Ishikawa (cell line): ENCODE data around the gene NRG2.

Experiments
- CEBPB ChIP-seq: IDR thresholded peaks from 2 replicates; pipeline ENCODE4 v1.6.1; 2012
- EGR1 ChIP-seq: IDR thresholded peaks from 2 replicates; pipeline ENCODE4 v1.6.1; 2012
- MAX ChIP-seq: IDR thresholded peaks from 2 replicates; pipeline ENCODE4 v1.6.1; 2012
- TAF1 ChIP-seq: IDR thresholded peaks from 2 replicates; pipeline ENCODE4 v1.6.1; 2012; ENCODE audit warnings: low read depth, mild to moderate bottlenecking
- TEAD4 ChIP-seq: IDR thresholded peaks from 2 replicates; pipeline ENCODE4 v1.6.1; 2012
- YY1 ChIP-seq: IDR thresholded peaks from 2 replicates; pipeline ENCODE4 v1.6.1; 2012; ENCODE audit warnings: low read depth
- TF ChIP-seq, protein P1 (sequence below): IDR thresholded peaks from 2 replicates; pipeline ENCODE4 v1.6.1; 2012; ENCODE audit warnings: low read depth, mild to moderate bottlenecking
- TF ChIP-seq, protein P2 (sequence below): IDR thresholded peaks from 2 replicates; pipeline ENCODE4 v1.6.1; 2012

- TF ChIP-seq MAX, result no peak
- TF ChIP-seq, protein P1, sequence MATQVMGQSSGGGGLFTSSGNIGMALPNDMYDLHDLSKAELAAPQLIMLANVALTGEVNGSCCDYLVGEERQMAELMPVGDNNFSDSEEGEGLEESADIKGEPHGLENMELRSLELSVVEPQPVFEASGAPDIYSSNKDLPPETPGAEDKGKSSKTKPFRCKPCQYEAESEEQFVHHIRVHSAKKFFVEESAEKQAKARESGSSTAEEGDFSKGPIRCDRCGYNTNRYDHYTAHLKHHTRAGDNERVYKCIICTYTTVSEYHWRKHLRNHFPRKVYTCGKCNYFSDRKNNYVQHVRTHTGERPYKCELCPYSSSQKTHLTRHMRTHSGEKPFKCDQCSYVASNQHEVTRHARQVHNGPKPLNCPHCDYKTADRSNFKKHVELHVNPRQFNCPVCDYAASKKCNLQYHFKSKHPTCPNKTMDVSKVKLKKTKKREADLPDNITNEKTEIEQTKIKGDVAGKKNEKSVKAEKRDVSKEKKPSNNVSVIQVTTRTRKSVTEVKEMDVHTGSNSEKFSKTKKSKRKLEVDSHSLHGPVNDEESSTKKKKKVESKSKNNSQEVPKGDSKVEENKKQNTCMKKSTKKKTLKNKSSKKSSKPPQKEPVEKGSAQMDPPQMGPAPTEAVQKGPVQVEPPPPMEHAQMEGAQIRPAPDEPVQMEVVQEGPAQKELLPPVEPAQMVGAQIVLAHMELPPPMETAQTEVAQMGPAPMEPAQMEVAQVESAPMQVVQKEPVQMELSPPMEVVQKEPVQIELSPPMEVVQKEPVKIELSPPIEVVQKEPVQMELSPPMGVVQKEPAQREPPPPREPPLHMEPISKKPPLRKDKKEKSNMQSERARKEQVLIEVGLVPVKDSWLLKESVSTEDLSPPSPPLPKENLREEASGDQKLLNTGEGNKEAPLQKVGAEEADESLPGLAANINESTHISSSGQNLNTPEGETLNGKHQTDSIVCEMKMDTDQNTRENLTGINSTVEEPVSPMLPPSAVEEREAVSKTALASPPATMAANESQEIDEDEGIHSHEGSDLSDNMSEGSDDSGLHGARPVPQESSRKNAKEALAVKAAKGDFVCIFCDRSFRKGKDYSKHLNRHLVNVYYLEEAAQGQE, result no peak
- TF ChIP-seq, protein P2, sequence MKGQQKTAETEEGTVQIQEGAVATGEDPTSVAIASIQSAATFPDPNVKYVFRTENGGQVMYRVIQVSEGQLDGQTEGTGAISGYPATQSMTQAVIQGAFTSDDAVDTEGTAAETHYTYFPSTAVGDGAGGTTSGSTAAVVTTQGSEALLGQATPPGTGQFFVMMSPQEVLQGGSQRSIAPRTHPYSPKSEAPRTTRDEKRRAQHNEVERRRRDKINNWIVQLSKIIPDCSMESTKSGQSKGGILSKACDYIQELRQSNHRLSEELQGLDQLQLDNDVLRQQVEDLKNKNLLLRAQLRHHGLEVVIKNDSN, result no peak
- TF ChIP-seq YY1, result no peak
- TF ChIP-seq EGR1, result no peak
- TF ChIP-seq TAF1, result no peak
- TF ChIP-seq TEAD4, result no peak
- TF ChIP-seq CEBPB, result no peak
These were observed 92.7 kb downstream of the NRG2 start for GRCh38 chr5:139950436-139950835.
